GM18517 (cell line): ENCODE measurements around the gene CD151.

Experiments used
- ATAC-seq: cut with Tn5 transposase; IDR thresholded peaks from one replicate; pipeline ENCODE4 v1.9.1; 2021; ENCODE audit warnings: mild to moderate bottlenecking, moderate library complexity; ENCODE audit not compliant: unreplicated experiment

The CD151 gene

DNA sequence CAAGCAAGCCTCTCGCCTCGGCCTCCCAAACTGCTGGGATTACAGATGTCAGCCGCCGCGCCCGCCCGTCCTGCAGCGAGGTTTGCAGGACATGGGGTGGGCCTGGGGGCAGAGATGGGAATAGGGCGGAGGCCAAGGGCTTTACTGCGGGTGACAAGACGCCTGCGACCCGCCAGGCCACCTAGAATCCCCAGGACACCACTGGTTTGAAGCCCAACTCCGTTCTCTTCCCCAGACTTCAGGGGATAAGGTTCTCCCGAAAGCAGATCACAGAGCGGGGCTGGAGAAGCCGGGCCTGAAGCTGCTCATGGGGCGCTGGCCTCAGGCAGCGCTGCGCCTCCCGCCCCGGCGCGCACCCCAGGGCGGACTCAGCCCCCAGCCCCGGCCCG is 9.2 kb downstream of the CD151 start:
- ATAC-seq, result peak; percentile 21

DNA sequence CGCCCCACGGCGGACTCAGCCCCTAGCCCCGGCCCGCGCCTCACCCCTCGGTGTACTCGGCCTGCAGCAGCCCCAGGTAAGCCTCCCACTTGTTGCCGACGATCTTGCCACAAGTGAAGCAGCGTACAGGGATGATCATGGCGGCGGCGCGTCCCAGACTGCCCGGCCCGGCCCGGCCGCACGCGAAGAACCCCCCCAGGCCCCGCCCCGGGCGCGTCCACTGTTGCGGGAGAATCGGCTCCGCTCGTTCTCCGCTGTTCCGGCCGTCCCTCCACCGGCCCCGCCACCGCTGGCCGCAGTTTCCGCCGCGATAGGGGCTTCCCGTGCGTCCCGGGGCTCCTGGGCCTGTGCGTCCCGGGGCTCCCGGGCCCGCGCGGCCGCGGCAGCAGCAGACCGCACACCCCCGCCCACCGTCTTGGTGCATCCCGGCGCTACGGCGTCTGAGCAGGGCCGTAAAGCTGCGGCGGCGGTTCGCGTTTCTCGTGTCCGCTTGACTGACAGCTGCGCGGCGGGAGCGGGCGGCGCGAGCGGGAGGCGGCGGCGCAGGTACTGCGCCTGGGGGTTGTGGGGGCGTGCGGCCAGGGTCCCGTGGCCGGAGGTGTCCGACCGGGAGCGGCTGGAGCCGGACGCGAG is 9.7 kb downstream of the CD151 start, which contains the start of the genes POLR2L and TSPAN4:
Gene POLR2L, minus strand, starts transcription at position 160 of the 633 bp plus-strand sequence. Its CDS starts 21 bp downstream, at position 139.
Gene TSPAN4, plus strand, starts transcription at position 483 of the 633 bp plus-strand sequence. CDS start 7,453 bp downstream, outside the sequence.
- peak; percentile 47 for ATAC-seq

DNA sequence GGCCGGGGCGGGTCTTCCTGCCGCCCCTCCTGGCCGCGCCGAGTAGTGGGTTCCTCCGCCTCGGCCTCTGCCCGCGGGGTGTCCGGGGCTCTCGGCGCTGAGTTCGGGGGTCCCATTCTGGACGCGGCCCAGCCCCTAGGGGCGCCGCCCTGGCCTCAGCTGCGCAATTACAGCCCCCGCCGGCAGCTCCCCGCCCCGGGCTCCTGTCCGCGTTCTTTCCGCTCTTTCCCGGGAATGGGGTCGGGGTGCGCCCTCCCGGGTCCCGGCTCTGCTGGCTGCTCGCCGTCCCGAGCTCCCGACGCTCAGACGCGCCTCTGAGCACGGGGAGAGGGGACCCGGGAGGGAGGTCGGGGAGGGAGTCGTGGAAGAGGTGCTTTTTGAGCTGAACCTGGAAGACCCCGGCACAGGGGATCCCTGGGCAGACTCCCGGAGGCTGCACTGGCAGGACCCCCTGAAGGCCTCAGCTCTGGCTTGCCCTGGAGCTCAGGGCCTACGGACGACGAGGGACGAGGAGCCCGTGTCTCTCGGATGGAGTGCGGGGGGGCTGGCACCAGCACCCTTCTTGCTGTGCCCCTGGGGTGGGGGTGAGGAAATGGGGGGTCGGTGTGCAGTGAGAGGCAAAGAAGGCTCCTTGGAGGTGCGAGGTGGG is 10.5 kb downstream of the CD151 start:
- no peak for ATAC-seq

DNA sequence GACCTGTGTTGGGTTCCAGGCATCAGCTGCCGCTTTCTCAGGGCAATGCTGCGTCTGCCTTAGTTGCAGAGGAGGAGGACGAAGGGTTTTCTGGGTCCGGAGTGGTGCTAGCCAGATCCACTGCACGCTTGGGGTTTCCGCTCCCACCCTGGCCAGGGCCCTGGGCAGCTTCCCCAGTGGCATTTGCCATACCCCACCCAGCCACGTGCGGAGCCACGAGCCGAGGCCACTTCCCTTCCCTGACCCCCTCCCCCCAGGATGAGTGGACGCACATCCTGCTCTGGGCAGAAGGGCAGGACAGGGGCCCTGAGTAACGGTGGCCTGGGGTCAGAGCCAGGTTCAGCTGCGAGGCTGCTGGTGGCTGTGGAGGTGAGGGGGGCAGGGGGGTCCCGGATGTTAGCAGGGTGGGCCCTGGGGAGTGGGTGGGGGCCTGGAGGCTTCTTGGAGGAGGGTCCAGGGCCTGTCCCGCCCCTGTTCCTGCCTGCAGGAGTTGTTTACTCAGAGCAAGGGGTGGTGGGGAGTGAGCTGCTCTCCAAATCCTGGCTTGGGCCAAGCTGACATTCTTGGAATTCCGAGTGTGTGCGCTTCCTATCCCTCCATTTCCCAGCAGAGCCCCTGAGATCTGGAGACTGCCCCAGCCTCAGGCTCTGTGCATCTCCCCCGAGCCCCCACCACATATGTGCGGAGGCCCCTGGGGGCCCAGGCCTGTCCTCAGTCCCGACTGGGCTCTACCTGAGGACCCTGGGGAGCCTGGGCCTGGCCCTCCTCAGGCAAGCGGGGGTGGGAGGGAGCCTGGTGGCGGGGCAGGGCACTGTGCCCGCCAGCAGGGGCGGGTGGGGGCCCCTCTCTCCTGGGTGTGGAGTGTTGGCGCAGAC is 11.3 kb downstream of the CD151 start:
- no peak for ATAC-seq

DNA sequence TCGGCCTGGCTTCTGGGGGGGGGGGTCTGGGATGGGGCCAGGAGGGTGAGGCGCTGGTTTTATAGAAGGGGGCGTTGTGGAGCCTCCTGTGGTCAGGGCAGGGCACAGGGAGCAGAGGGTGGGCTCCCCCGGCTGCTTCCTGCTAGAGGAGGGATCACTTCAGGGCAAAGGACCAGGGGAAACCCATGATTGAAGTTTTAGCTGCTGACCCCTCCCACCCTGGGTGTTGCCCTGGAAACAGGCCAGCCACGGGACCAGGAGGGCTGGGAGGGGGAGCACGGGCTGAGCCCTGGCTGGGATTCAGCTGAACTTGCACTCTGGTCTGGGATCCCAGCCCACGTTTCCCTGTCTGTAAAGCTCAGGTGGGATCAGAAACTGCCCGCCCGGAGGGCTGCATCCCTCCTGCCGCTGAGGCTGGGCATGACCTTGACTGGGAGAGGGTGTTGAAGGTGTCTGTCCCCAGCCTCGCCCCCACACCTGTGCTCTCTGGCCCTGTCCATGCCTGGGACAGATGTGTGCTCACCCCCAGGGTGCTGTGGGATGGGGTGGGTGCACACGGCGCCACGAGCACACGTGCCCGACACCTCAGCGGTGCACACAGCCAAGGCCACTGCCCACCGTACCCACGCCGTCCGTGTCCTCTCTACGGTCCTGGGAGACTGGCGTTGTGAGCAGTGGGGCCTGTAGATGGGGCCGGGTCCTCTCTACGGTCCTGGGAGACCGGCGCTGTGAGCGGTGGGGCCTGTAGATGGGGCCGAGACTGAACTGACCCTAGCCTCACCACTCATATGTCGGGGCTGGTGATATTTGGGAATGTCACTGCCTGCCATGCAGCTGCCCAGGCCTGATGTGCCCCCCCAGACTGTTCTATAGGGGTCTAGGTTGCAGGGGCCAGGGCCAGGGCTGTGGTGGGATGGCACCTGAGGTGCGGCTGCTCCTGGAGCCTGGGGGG is 12.2 kb downstream of the CD151 start:
- ATAC-seq, result no peak

GRCh38 chr11:845872-846495 is 13.2 kb downstream of the CD151 start:
- ATAC-seq, result no peak

DNA sequence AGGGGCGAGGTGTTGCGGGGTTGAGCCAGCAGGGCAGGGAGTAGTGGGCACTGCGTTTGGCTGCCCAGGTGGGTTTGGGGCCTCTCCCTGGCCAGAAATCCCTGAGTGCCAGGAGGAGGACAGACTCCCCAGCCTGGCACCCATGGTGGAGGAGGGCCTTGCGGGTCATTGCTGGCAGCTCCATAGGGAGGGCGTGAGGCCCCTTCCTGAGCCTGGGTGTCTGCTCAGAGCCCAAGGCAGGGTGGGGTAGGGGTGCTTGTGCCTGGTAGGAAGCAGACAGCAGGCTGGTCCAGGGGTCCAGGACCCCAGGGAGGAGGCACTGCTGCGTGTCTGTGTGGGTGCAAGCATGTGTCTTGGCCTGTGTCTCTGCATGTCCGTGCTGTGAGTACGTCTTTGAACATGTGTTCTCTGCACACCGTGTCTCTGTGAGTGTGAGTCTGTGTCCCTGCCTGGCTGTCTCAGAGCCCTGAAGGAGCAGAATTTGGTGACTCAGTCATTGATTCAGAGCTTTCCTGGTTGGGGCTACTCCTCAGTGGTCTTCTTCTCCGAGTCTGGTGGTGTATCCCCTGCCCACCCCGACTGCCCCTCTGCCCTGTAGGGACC is 13.8 kb downstream of the CD151 start:
- ATAC-seq, result no peak

DNA sequence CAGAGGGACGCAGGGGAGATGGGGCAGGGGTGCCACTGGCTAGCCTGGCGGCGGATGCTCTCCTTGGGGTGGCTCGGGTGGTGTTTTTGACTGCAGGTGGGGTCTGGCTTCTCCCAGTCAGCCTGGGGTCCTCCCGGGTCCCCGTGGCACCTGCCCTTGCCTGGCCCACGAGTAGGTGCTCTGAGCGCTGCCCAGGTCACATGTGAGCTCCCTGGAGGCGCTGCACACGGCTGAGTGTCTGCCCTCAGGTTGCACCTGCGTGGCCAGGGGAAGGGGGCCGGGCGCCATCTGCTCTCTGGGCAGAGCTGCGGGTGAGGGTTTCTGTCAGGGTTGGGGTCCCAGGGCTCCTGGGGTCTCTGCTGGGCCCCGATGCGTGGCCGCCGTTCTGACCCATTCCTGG is 15.1 kb downstream of the CD151 start:
- ATAC-seq, result no peak

DNA sequence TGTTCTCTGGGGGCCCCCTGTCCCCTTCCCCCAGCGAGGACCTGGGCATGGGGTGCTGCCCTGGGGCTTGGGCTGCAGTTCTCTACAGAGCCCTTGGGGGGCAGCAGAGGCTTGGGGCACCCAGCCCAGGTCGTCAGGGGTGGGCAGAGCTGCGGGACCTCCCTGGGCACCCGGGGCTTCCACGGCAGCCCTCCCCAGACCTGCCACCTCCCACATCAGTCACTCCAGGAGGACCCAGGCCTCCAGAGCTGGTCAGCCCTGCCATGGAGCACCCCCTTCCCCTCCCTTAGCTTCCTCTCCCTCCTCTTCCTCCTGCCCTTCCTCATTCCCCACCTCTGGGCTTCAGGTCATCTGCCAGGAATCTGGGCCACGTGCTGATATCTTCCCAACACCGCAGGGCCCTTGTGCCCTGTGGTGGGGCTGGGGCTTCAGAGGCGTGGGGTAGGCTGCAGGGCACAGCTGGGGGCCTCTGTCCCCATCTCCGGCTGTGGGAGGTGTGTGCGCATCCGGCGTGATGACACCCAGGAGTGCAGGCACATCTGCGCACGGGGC is 15.7 kb downstream of the CD151 start:
- ATAC-seq, result no peak

DNA sequence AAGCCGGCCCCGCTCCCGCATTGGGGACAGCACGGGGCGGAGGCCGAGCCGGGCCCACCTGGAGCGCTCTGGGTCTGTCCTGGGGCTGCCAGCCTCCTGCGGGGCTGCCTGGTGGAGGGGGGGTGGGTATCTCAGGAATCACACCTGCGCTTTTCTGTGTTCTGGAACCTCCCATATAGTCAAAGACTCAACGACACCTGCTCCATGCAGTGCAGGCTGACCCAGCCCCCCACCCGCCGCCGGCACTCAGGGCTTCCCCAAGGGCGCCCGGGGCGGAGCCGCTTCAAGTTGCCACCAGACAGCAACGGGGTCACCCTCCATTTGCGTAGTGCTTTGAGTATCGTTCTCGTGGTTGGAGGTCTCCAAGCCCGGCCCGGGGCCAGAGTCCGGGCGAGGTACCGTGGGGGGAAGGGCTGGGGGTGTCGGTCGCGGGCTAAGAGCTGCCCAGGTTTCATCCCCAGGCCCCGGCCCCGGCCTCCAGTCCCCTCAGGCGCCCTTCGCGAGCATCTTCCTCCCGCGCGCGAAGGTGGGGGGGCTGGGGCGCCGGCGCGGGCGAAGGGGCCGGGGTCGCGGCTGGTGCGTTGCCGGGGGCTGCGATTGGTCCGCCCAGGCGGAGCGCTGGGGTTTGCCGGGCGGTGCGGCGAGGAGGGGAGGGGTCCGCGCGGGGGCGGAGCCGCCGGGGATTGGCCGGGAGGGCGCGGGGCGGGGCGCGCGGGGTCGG is 16.5 kb downstream of the CD151 start:
- no peak for ATAC-seq

GRCh38 chr11:849951-850774 is 17.4 kb downstream of the CD151 start:
- no peak for ATAC-seq

GRCh38 chr11:850775-851763 is 18.3 kb downstream of the CD151 start:
- ATAC-seq, result no peak

DNA sequence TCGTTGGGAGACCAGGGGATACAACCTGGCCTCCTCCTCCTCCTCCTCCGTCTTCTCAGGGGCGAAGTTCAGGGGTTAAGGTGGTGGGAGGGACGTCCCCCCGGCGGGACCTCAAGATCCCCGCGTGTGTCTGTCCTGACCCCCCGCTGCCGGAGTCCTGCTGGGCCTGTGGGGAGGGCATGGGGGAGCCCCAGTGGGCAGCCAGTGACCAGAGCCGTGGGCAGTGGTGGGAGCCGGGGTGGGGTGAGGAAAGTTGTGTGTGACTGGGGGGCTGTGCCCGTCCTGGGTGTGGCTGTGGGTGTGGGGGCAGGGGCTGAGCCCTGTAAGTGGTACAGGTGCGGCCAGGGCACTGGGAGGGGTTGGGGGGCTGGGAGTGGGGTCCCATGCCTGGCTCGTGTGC is 20.0 kb downstream of the CD151 start:
- ATAC-seq, result no peak

DNA sequence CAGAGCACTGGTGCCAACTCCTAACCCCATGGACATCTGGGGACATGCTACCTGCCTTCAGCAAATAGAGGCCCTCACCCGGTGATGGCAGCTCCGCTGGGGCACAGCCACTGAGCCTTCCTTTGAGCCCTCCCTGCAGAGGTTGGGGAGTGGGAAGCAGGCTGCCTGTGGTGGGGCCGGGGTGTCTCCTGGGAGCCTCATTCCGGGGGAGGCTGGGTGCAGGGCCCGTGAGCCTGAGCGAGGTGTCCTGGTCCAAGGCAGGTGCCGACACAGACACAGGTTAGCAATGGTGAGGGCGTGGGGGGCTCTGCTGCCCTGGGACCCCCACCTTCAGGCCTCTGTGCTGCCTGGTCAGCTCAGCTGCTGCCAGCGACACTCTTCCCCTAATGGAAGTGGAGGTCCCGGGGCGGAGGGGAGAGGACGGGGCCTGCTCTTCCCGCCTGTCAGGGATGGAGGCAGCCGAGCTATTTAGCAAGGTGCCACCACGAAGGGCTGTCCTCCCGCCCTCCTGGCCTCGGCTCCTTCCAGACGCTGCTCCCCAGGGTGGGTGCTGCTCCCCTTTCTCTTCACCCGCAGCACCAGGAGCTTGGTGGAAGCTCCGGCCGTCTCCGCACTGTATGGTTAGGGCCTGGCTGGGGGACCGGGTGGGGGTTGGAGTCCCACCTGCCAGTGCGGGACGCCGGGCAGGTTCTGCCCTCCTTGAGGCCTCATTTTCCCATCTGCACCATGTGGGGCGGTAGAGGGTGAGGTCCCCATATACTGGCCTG is 21.1 kb downstream of the CD151 start:
- no peak for ATAC-seq

GRCh38 chr11:854601-855329 is 22.0 kb downstream of the CD151 start:
- no peak for ATAC-seq
